SK-N-SH treated with all-trans-retinoic acid at 6 μM for 48 hours (cell line): ENCODE results near the gene DLGAP5.
A peak's percentile ranks its signal among the peaks of the same experiment; 100 is the strongest.

Experiments used
- ATAC-seq: fragments of 200-7000 bp; cut with Tn5 transposase; 3 replicates; pipeline ENCODE4 v1.9.1; 2020; ENCODE audit warnings: mild to moderate bottlenecking, moderate library complexity
- BACH2 ChIP-seq: fragments of 250-450 bp; sonication (Bioruptor Pico); IDR thresholded peaks from 2 replicates; pipeline ENCODE4 v1.9.0; 2021; ENCODE audit warnings: mild to moderate bottlenecking, borderline replicate concordance
- CSDC2 ChIP-seq: fragments of 250-450 bp; sonication (Bioruptor Pico); IDR thresholded peaks from 2 replicates; pipeline ENCODE4 v1.5.0; 2020; ENCODE audit warnings: mild to moderate bottlenecking, moderate library complexity
- CSRNP3 ChIP-seq: fragments of 250-450 bp; sonication (Bioruptor Pico); IDR thresholded peaks from 2 replicates; pipeline ENCODE4 v1.5.1; 2021; ENCODE audit warnings: mild to moderate bottlenecking, moderate library complexity
- ESRRG ChIP-seq: fragments of 250-450 bp; sonication (Bioruptor Pico); IDR thresholded peaks from 2 replicates; pipeline ENCODE4 v1.6.1; 2021; ENCODE audit warnings: mild to moderate bottlenecking
- GLIS3 ChIP-seq: fragments of 250-450 bp; sonication (Bioruptor Pico); IDR thresholded peaks from 2 replicates; pipeline ENCODE4 v1.5.0; 2020; ENCODE audit warnings: mild to moderate bottlenecking, moderate library complexity
- ISL1 ChIP-seq: fragments of 250-450 bp; sonication (Bioruptor Pico); IDR thresholded peaks from 2 replicates; pipeline ENCODE4 v2.1.2; 2022; ENCODE audit warnings: mild to moderate bottlenecking, moderate library complexity
- OSR1 ChIP-seq: fragments of 250-450 bp; sonication (Bioruptor Pico); IDR thresholded peaks from 2 replicates; pipeline ENCODE4 v1.8.0; 2022; ENCODE audit warnings: moderate library complexity, mild to moderate bottlenecking, inconsistent platforms
- PATZ1 ChIP-seq: fragments of 250-450 bp; sonication (Bioruptor Pico); IDR thresholded peaks from 2 replicates; pipeline ENCODE4 v1.8.0; 2020; ENCODE audit warnings: mild to moderate bottlenecking, moderate library complexity, borderline replicate concordance
- POU6F1 ChIP-seq: fragments of 250-450 bp; sonication (Bioruptor Pico); IDR thresholded peaks from 2 replicates; pipeline ENCODE4 v1.8.0; 2021; ENCODE audit warnings: low read depth, mild to moderate bottlenecking, moderate library complexity, borderline replicate concordance
- PPARA ChIP-seq: fragments of 250-450 bp; sonication (Bioruptor Pico); IDR thresholded peaks from 2 replicates; pipeline ENCODE4 v1.5.0; 2020; ENCODE audit warnings: mild to moderate bottlenecking, borderline replicate concordance
- RARB ChIP-seq: fragments of 250-450 bp; sonication (Bioruptor Pico); IDR thresholded peaks from 2 replicates; pipeline ENCODE4 v1.8.0; 2021; ENCODE audit warnings: mild to moderate bottlenecking, moderate library complexity
- SNAI2 ChIP-seq: fragments of 250-450 bp; sonication (Bioruptor Pico); IDR thresholded peaks from 2 replicates; pipeline ENCODE4 v1.5.0; 2020; ENCODE audit warnings: mild to moderate bottlenecking, moderate library complexity
- TCF4 ChIP-seq: fragments of 250-450 bp; sonication (Bioruptor Pico); IDR thresholded peaks from 2 replicates; pipeline ENCODE4 v1.8.0; 2021; ENCODE audit warnings: mild to moderate bottlenecking, moderate library complexity, borderline replicate concordance
- TOX ChIP-seq: fragments of 250-450 bp; sonication (Bioruptor Pico); IDR thresholded peaks from 2 replicates; pipeline ENCODE4 v1.8.0; 2021; ENCODE audit warnings: mild to moderate bottlenecking, moderate library complexity, borderline replicate concordance
- TSHZ2 ChIP-seq: fragments of 250-450 bp; sonication (Bioruptor Pico); IDR thresholded peaks from 2 replicates; pipeline ENCODE4 v1.5.0; 2020; ENCODE audit warnings: mild to moderate bottlenecking, moderate library complexity
- ZC3H10 ChIP-seq: fragments of 250-450 bp; sonication (Bioruptor Pico); IDR thresholded peaks from 2 replicates; pipeline ENCODE4 v1.5.1; 2021; ENCODE audit warnings: mild to moderate bottlenecking, moderate library complexity
- ZFP3 ChIP-seq: fragments of 250-450 bp; sonication (Bioruptor Pico); IDR thresholded peaks from 2 replicates; pipeline ENCODE4 v1.5.0; 2020; ENCODE audit warnings: mild to moderate bottlenecking, moderate library complexity
- ZFP30 ChIP-seq: fragments of 450-650 bp; formaldehyde crosslinking; IDR thresholded peaks from 2 replicates; pipeline ENCODE4 v1.5.0; 2022; ENCODE audit warnings: mild to moderate bottlenecking, moderate library complexity
- ZNF565 ChIP-seq: fragments of 450-650 bp; formaldehyde crosslinking; conservative IDR thresholded peaks from 2 replicates; pipeline ENCODE4 v1.5.0; 2020; ENCODE audit warnings: low read depth, mild to moderate bottlenecking, moderate library complexity
- ZNF70 ChIP-seq: fragments of 450-650 bp; formaldehyde crosslinking; IDR thresholded peaks from 2 replicates; pipeline ENCODE4 v1.5.0; 2020; ENCODE audit warnings: mild to moderate bottlenecking, moderate library complexity
- ZNF8 ChIP-seq: fragments of 450-650 bp; formaldehyde crosslinking; IDR thresholded peaks from 2 replicates; pipeline ENCODE4 v1.5.0; 2020; ENCODE audit warnings: mild to moderate bottlenecking, moderate library complexity

Gene DLGAP5

GRCh38 chr14:55136885-55137786 is 54.2 kb downstream of the DLGAP5 start:
- TF ChIP-seq PATZ1: no peak
- TF ChIP-seq ZNF565 (CRISPR knock-in tag): no peak
- no peak for TF ChIP-seq SNAI2 (CRISPR knock-in tag)
- no peak for TF ChIP-seq ZNF8
- no peak for TF ChIP-seq TSHZ2 (CRISPR knock-in tag)
- no peak for TF ChIP-seq ZFP30
- no peak for TF ChIP-seq CSDC2 (CRISPR knock-in tag)
- no peak for TF ChIP-seq PPARA (CRISPR knock-in tag)
- no peak for TF ChIP-seq OSR1 (CRISPR knock-in tag)
- no peak for TF ChIP-seq TOX (CRISPR knock-in tag)
- no peak for TF ChIP-seq CSRNP3 (CRISPR knock-in tag)
- no peak for TF ChIP-seq ZNF70 (CRISPR knock-in tag)
- no peak for TF ChIP-seq RARB (CRISPR knock-in tag)
- TF ChIP-seq POU6F1 (CRISPR knock-in tag): no peak
- no peak for TF ChIP-seq TCF4 (CRISPR knock-in tag)
- TF ChIP-seq BACH2 (CRISPR knock-in tag): no peak
- no peak for TF ChIP-seq ZFP3 (CRISPR knock-in tag)
- TF ChIP-seq ESRRG (CRISPR knock-in tag): no peak
- no peak for TF ChIP-seq ZC3H10
- peak; percentile 39 for ATAC-seq

- no peak for TF ChIP-seq TOX (CRISPR knock-in tag)
- no peak for TF ChIP-seq TCF4 (CRISPR knock-in tag)
- no peak for TF ChIP-seq CSDC2 (CRISPR knock-in tag)
- no peak for TF ChIP-seq ISL1 (CRISPR knock-in tag)
- TF ChIP-seq GLIS3 (CRISPR knock-in tag): no peak
- TF ChIP-seq RARB (CRISPR knock-in tag): no peak
- TF ChIP-seq PPARA (CRISPR knock-in tag): no peak
- TF ChIP-seq ZFP3 (CRISPR knock-in tag): no peak
- no peak for TF ChIP-seq ZC3H10
- TF ChIP-seq ZNF565 (CRISPR knock-in tag): no peak
- no peak for TF ChIP-seq ZNF70 (CRISPR knock-in tag)
- no peak for TF ChIP-seq ZFP30
- no peak for TF ChIP-seq CSRNP3 (CRISPR knock-in tag)
- TF ChIP-seq TSHZ2 (CRISPR knock-in tag): no peak
- TF ChIP-seq ZNF8: no peak
- TF ChIP-seq OSR1 (CRISPR knock-in tag): no peak
- no peak for TF ChIP-seq PATZ1
- TF ChIP-seq SNAI2 (CRISPR knock-in tag): no peak
These were observed 55.1 kb downstream of the DLGAP5 start for GRCh38 chr14:55136241-55136640.

More at GRCh38 chr14:55136241-55136640, 55.1 kb downstream of the DLGAP5 start:
- peak; percentile 82 for ATAC-seq
